Liver (tissue), 2 donors: Measurements from ENCODE around the gene PON2.

ENCODE experiments used
- YY1 ChIP-seq: IDR thresholded peaks from 2 replicates; pipeline ENCODE4 v1.6.1; 2016; ENCODE audit warnings: antibody characterized with exemption, mild to moderate bottlenecking
- TF ChIP-seq, protein P1 (sequence below): fragments of 150-350 bp; IDR thresholded peaks from 2 replicates; pipeline ENCODE4 v1.5.1; 2017; ENCODE audit warnings: improper control_type of control experiment, low read depth, low read length; ENCODE audit not compliant: missing input control
- TF ChIP-seq, protein P2 (sequence below): IDR thresholded peaks from 2 replicates; pipeline ENCODE4 v1.6.1; 2016; ENCODE audit warnings: antibody characterized with exemption
- donor health status: healthy.

DNA sequence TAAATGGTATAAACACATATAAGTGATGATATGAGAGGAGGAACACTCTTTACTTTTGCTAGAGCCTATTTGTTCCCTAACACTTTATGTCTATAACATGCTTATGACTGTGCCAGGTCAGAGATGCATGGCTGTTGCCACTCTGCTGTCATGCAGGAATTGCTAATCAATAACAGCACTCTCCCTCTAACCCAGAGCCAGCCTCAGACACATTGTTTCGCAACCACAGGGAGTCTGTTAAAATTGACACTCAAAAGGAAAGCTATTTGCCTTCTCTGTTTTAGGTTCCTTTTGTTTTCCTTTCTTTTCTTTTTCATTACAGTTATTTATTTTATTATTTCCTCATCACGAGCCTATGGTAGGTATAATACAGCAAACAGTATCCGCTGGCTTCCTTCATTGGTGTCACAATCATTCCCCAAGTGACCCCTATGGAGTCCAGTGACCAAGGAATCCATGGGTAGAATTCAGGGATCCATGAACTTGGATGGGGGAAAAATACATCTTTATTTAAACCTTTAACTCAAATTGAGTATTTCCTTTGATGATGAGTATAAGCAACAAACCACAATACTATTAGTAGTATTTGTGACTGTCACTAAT is 6.8 kb downstream of the PON2 start:
- TF ChIP-seq, protein P1, sequence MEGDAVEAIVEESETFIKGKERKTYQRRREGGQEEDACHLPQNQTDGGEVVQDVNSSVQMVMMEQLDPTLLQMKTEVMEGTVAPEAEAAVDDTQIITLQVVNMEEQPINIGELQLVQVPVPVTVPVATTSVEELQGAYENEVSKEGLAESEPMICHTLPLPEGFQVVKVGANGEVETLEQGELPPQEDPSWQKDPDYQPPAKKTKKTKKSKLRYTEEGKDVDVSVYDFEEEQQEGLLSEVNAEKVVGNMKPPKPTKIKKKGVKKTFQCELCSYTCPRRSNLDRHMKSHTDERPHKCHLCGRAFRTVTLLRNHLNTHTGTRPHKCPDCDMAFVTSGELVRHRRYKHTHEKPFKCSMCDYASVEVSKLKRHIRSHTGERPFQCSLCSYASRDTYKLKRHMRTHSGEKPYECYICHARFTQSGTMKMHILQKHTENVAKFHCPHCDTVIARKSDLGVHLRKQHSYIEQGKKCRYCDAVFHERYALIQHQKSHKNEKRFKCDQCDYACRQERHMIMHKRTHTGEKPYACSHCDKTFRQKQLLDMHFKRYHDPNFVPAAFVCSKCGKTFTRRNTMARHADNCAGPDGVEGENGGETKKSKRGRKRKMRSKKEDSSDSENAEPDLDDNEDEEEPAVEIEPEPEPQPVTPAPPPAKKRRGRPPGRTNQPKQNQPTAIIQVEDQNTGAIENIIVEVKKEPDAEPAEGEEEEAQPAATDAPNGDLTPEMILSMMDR = no peak
- TF ChIP-seq, protein P2, sequence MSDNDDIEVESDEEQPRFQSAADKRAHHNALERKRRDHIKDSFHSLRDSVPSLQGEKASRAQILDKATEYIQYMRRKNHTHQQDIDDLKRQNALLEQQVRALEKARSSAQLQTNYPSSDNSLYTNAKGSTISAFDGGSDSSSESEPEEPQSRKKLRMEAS = peak; percentile 29
- TF ChIP-seq YY1 = peak; percentile 23
